H4 (cell line): Measurements from ENCODE around the gene PPP1R17. TPM values are rescaled to one million over a fixed set of nuclear protein-coding genes. Genes with fewer than 3 reads are reported as not detected.

Experiments
- DNase-seq: peaks from one replicate; pipeline ENCODE4 v3.0.0-alpha.2; 2015; ENCODE audit warnings: low spot score
- total RNA-seq: library from RNA; depleted of rRNA; stranded (reverse); fragments of >200 nt; shearing (Covaris generic); gene quantifications from 2 replicates; pipeline ENCODE4 v1.2.3, GENCODE V29; 2014; rRNA removed

Gene PPP1R17
- not detected in 2 replicates for total RNA-seq

- no peak for DNase-seq
Observed at GRCh38 chr7:31687024-31687748, at the start of gene PPP1R17. TSS of gene PPP1R17 (plus strand) at chr7:31687215. CDS start at chr7:31692442, 5,227 bp downstream.

GRCh38 chr7:31640381-31640780, 46.6 kb upstream of the PPP1R17 start:
- DNase-seq: no peak

- DNase-seq: no peak
Observed at GRCh38 chr7:31642681-31643115, 44.3 kb upstream of the PPP1R17 start.

- DNase-seq: no peak
Observed at GRCh38 chr7:31646942-31647341, 40.1 kb upstream of the PPP1R17 start.

GRCh38 chr7:31647511-31647910, 39.5 kb upstream of the PPP1R17 start:
- no peak for DNase-seq

- no peak for DNase-seq
Observed at GRCh38 chr7:31648288-31648687, 38.7 kb upstream of the PPP1R17 start.

- no peak for DNase-seq
Observed at GRCh38 chr7:31648880-31649279, 38.1 kb upstream of the PPP1R17 start.

GRCh38 chr7:31651234-31652062, 35.6 kb upstream of the PPP1R17 start:
- DNase-seq: no peak

GRCh38 chr7:31652063-31652326, 35.0 kb upstream of the PPP1R17 start:
- no peak for DNase-seq

GRCh38 chr7:31663072-31663471, 23.9 kb upstream of the PPP1R17 start:
- no peak for DNase-seq

GRCh38 chr7:31664890-31665289, 22.1 kb upstream of the PPP1R17 start:
- DNase-seq: no peak

- DNase-seq: no peak
Observed at GRCh38 chr7:31665546-31665945, 21.5 kb upstream of the PPP1R17 start.

- DNase-seq: no peak
Observed at GRCh38 chr7:31669461-31669860, 17.6 kb upstream of the PPP1R17 start.

GRCh38 chr7:31679574-31680305, 7.3 kb upstream of the PPP1R17 start:
- no peak for DNase-seq

GRCh38 chr7:31683445-31684225, 3.4 kb upstream of the PPP1R17 start:
- no peak for DNase-seq

- DNase-seq: no peak
Observed at GRCh38 chr7:31688372-31688771, 1.4 kb downstream of the PPP1R17 start.

- no peak for DNase-seq
Observed at GRCh38 chr7:31688996-31689395, 2.0 kb downstream of the PPP1R17 start.

- no peak for DNase-seq
Observed at GRCh38 chr7:31690935-31691334, 3.9 kb downstream of the PPP1R17 start.

- no peak for DNase-seq
Observed at GRCh38 chr7:31692451-31692850, 5.4 kb downstream of the PPP1R17 start.

GRCh38 chr7:31692871-31693270, 5.9 kb downstream of the PPP1R17 start:
- no peak for DNase-seq

GRCh38 chr7:31695859-31696614, 9.0 kb downstream of the PPP1R17 start:
- no peak for DNase-seq
